NK-92 treated with Interleukin-12 subunit alpha and Interleukin-12 subunit beta, amount 100 ng/mL, for 24 hours (cell line): ENCODE data around the gene SHKBP1.
"Not testable (repeated sequence)": the region's sequence is repeated elsewhere in the genome, so short reads cannot be mapped to it uniquely, and the experiment has no call there.

Experiments
- DNase-seq: peaks from one replicate; lab custom pipeline; 2025; lab: John Stamatoyannopoulos, UW

The SHKBP1 gene, protein sequence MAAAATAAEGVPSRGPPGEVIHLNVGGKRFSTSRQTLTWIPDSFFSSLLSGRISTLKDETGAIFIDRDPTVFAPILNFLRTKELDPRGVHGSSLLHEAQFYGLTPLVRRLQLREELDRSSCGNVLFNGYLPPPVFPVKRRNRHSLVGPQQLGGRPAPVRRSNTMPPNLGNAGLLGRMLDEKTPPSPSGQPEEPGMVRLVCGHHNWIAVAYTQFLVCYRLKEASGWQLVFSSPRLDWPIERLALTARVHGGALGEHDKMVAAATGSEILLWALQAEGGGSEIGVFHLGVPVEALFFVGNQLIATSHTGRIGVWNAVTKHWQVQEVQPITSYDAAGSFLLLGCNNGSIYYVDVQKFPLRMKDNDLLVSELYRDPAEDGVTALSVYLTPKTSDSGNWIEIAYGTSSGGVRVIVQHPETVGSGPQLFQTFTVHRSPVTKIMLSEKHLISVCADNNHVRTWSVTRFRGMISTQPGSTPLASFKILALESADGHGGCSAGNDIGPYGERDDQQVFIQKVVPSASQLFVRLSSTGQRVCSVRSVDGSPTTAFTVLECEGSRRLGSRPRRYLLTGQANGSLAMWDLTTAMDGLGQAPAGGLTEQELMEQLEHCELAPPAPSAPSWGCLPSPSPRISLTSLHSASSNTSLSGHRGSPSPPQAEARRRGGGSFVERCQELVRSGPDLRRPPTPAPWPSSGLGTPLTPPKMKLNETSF

DNA sequence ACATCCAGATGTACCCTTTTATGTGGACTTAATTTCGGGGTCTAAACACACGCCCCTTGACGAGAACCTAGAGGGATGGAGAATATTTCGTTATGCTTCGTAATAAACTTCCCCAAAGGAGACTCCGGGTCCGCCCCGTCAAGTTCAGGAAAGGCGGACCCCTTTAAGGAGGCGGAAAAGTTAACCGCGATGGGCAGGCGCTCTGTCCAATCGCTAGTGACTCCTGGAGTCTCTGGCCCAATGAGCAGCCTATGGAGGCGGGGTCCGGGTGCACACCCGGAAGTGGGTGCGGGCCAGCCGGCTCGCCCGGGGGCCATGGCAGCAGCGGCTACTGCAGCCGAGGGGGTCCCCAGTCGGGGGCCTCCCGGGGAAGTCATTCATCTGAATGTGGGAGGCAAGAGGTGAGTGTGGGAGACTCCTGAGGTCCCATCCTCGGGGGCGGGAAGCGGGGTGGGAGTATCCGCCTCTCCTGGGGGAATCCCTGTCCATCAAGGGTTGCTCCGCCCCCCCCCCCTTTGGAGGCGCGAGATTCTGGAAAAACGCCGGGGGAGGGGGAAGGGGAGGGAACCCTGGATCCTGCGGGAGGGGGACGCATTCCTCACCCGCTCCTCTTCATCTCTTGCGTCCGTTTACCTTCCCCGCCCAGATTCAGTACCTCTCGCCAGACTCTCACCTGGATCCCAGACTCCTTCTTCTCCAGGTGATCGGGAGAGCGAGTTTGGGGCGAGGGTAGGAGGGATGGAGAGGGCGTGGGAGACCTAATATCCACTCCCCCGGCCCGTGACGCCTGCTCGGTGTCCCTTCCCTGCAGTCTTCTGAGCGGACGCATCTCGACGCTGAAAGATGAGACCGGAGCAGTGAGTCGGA lies at the start of gene SHKBP1:
TSS of gene SHKBP1 (plus strand) at position 289 of the 867 bp plus-strand sequence. CDS start at position 316, 27 bp downstream.
- peak; percentile 82 for DNase-seq

DNA sequence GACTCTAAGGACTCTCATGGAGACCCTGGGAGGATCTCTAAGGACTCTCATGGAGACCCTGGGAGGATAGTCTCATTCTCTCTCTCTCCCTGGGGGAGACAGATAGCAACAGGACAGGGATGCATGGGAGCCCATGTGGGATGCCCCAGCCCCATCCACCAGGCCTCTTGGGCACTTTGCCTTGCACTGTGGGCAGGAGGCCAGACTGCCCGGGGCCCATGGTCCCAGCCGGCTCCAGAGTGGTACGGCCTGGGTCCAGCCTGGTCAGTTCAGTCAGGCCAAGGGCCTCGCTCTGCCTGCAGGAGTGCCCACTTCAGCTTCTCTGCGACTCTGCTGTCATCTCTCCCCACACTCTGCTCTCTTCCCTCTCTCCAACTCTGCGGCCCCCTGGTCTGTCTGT lies 48.6 kb upstream of the SHKBP1 start:
- no peak for DNase-seq

DNA sequence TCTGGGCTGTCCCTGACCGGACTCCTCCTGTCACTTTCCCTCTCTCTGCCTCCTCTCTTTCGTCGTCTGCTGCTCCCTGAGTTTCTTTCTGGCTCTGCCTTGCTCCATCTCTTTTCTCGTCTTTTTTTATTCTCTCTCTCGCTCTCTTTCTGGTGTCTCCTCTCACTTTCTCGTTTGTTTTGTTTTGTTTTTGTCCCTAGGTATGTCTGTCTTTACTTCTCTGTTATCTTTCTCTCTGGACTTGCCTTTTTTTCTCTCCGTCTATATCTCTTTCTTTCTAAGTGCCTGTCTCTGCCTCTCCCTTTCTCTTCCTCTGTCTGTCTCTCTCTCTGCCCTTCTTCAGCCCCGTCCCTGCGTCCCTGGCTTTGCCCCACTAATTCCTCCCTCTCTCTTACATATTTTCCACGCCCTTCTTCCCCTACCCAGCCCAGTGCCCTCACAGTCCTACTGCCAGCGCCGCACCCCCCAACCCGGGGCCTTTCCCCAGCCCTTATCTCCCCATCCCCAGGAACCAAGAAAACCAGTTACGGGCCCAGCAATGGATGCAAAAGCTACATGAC lies 48.1 kb upstream of the SHKBP1 start:
- DNase-seq = no peak

DNA sequence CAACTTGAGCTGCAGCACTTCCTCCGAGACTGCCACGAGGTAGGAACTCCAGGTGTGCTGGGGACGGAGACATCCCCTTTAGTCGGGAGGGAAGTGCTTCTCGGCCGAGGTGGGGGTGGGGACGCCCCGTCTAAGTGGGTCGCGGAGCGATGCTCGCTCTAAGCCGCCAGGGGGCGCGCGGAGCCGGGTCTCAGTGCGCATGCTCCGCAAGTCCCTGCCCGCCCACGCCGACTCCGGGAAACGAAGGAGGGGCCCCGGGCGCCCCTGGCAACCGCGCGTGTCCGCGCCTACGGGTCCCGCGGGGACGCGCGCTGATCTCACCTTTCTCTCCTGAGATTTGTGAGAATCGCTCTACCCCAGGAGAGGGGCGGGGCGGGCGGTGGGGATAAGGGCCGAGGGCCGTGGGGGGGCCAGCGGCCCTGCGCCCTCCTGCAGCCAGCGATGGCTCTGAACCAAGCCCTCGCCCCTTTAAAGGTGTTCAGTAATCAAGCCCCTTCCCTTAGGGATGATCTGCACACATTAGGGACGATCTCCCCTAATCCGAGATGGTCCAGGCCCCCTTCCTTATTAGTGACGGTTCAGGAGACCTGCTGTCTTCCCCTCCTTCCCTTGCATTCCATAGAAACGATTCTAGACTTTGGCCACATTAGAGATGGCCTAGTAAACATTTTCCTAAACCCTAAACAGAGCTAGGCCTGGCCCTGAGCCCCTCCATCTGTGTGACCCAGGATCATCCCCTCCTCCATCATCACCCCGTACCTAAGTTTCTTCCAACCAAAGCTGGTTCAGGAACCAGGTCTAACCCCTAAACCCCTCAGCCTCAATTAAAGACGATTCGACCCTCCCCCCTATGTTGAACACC lies 47.3 kb upstream of the SHKBP1 start:
- DNase-seq = peak; percentile 77

DNA sequence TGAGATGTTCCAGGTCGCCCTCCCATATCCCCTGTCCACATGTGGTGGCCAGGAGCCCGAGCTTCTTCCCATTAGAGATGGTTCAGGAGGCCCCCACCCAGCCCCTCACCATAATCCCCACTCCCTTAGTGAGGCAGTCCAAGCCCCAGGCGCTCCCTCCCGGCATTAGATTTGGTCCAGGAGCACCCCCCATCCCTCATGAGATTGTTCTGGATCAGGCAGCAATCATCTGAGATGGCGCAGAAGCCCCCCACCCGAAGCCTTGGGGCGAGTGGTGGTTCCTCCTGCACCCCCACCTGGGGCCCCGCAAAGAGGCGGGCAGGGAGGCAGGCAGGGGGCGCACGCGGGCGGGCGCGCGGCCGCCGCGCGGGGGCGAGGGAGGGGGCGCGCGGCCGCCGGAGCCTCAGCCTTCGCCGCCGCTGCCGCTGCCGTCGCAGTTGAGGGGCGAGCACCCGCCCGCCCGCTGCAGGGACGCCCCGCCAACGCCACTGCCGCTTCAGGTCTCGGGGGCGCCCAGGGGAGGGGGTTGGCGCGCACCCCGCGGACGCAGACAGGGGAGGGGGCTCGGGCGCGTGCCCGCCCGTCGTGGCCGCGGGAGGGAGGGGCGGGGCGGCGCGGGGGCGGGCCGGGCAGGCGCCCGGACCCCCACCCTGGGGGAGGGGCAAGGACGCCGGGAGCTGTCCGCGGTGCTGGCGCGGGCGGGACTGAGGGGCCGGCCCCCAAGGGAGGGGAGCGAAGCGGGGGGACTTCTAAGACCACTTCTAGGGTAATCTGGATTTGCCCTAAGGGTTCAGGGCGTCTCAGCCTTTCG lies 46.4 kb upstream of the SHKBP1 start:
- DNase-seq = no peak

DNA sequence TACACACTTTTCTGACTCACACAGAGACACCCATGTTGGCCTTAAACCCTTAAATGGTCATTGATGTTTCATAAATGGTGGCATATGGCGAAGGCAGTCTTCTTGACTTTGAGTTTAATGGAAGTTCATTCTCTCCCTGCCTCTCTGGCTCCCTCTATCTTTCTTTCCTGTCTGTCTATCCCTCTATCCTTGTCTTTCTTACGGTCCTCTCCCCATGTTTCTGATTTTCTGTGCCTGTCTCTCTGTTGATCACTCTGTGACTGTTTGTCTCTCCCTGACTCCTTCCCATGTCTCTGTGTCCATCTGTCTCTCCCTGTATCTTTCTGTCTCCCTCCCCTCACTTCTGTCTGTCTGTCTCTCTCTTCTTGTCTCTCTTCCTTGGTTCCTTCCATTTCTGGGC lies 43.2 kb upstream of the SHKBP1 start:
- DNase-seq = no peak

DNA sequence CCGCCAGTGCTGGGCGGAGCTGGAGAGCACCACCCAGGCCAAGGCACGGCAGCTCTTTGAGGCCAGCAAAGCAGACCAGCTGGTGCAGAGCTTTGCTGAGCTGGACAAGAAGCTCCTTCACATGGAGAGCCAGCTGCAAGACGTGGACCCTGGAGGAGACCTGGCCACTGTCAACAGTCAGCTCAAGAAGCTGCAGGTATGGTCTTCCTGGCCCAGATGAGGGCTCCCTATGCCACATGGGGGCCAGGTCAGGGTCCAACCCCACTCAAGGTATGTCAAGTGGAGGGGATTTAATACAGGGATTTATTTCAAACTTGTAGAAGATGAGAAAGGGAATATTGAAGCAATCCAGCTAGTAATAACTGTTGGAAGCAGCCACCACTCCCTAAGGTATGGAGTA lies 42.5 kb upstream of the SHKBP1 start:
- no peak for DNase-seq

DNA sequence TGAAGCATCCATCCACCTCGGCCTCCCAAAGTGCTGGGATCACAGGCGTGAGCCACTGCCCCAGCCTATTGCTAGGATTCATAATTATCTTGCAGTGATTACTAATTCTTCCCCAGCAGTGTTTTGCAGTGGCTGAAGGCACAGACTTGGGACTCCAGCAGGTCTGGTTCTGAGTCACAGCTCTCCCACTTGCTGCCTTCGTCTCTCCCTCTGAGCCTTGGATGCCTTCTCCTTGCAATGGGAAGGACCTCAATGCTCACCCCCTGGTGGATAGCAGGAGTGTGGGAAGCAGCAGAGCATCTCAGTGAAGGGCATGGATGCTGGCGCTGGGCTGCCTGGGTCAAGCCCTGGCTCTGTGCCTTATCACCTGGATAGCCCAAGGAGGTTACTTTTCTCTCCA lies 37.6 kb upstream of the SHKBP1 start:
- DNase-seq = no peak

DNA sequence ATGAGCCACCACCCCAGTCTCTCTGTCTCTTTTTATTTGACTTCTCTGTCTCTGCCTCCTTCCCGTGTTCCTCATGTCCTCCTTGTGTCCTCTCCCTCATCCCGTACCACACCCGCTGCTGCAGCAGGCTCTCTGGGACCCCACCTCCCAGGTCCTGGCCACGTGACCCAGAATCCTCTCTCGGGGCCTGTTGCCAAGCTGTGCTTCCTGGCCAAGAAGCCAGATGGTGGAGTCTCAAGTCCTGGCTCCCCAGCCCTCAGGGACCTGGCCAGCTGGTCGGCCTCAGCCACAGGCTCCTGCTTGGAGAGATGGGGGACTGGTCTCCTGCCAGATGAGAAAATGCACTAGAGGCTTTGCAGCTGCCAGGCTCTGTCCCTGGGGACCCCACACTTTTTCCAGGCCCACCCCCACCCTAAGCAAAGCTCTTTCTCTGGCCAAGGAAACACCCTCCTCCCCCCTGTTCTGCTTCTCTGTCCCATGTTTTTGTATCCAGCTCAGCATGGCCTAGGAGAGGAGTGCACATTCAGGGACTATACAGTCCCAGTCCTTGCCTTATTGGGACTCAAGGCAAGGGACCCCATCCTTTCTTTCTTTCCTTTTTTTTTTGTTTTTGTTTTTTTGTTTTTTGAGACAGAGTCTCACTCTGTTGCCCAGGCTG lies 34.3 kb upstream of the SHKBP1 start:
- no peak for DNase-seq

DNA sequence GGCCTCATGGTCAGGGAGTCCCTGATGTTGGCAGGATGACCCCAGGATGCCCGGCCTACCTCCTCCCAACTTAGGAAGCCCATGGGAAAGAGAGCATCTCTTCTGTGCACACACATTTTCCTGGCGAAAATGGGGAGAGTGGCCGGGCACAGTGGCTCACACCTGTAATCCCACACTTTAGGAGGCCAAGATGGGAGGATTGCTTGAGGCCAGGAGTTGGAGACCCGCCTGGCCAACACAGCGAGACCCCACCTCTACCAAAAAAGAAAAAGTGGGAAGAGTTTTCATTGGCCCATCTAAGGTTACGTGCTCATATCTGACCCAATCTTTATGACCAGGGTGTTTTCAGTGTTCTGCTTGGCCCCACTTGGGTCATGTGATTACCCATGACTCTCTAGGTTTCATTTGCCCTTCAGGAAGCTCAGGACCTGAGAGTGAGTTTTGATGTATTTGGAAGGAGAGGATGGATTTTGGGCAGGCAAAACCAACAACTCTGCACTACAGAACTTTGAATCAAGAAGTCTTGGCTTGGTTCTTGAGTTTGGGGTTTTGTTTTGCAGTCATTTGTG lies 33.6 kb upstream of the SHKBP1 start:
- no peak for DNase-seq

DNA sequence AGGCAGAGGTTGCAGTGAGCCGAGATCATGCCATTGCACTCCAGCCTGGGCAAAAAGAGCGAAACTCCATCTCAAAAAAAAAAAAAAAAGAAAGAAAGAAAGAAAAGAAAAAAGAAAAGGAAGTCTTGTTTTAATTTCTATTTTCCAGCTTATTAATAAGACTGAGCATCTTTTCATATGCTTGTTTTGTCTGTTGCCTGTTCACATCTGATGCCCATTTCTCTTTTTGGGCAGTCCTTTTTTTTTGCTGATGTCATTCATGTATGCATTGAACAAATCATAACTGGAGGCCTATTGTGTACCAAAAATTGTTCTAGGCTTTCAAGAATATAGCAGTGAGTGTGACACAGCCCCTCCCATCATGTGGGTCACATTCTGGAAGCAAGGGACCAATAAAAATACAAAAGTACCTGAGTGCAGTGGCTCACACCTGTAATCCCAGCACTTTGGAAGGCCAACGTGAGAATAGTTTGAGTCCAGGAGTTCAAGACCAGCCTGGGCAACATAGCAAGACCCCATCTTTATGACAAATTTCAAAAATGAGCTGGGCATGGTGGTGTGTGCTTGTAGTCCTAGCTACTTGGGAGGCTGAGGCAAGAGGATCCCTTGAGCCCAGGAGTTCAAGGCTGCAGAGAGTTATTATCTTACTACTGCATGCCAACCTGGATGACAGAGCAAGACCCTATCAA lies 30.4 kb upstream of the SHKBP1 start:
- DNase-seq = not testable (repeated sequence)

DNA sequence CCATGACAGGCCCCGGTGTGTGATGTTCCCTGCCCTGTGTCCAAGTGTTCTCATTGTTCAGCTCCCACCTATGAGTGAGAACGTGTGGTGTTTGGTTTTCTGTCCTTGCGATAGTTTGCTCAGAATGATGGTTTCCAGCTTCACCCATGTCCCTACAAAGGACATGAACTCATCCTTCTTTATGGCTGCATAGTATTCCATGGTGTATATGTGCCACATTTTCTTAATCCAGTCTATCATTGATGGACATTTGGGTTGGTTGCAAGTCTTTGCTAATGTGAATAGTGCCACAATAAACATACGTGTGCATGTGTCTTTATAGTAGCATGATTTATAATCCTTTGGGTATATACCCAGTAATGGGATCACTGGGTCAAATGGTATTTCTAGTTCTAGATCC lies 29.5 kb upstream of the SHKBP1 start:
- DNase-seq = not testable (repeated sequence)

DNA sequence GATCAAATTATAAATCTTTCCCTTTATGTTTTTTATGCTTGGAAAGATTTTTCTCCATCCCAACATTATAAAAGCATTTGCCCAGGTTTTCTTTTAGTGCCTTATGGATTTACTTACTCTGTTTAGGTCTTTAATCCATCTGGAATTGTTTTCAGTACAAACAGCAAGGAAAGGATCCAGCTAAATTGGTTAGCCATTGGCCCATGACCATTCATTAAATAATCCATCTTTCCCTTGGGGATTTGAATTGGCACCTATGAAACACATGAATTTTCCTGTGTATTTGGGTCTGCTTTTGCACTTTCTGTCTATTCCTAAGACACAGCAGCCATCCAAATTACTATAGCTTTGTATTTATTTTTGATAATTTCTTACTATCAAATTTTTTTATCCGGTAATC lies 28.8 kb upstream of the SHKBP1 start:
- DNase-seq = no peak

DNA sequence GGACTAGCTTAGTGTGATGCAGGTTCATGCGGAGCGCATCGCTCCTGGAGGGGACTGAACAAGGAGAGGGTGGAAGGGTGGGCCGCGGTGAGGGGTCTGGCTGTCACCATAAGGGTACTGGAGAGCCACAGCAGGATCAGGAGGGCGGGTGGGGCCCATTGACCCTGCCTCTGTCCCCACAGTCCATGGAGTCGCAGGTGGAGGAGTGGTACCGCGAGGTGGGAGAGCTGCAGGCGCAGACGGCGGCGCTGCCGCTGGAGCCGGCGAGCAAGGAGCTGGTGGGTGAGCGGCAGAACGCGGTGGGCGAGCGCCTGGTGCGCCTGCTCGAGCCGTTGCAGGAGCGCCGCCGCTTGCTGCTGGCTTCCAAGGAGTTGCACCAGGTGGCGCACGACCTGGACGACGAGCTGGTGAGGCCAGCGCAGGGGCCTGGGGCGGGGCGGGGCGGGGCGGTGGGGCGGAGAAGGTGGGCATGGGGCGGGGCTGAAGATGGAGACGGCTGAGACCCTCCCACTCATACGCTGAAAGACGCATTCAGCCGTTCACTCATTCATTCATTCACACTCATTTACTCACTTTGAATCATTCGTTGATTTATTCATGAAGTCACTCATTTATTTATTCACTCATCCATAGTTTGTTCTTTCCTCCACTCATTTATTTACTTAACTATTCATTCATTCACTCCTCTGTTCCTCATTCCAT lies 27.5 kb upstream of the SHKBP1 start:
- DNase-seq = no peak

DNA sequence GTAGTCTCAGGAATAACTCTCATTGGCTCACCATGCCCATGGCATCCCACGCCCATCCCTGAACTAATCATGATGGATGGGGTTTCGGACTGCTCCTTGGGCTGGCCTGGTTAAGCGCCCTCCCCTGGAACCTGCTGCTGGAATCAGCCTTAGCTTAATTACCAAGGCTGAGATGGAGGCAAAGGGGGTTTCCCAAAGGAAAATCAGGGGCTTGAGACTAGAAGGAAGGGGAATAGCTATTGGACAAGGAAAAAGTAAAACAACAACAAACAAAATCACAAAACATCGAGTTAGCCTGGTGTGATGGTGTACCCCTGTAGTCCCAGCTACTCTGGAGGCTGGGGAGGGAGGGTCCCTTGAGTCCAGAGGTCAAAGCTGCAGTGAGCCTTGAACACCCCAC lies 25.7 kb upstream of the SHKBP1 start:
- no peak for DNase-seq

DNA sequence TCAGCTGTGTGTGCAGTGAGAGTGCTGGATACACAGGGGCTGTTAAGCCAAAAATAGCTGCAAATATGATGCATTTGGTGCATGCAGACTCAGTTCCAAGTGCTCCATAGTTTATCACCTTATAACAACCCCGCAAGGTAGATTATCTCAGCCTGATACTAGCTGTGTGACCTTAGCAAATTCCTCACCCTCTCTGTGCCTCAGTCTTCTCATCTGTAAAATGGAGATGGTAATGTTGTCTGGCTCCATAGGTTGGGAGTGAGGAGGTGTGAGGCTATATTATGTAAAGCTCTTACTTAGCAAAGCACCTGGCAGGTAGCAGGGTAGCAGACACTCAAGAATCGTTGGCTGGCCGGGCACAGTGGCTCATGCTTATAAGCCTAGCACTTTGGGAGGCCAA lies 23.8 kb upstream of the SHKBP1 start:
- no peak for DNase-seq

DNA sequence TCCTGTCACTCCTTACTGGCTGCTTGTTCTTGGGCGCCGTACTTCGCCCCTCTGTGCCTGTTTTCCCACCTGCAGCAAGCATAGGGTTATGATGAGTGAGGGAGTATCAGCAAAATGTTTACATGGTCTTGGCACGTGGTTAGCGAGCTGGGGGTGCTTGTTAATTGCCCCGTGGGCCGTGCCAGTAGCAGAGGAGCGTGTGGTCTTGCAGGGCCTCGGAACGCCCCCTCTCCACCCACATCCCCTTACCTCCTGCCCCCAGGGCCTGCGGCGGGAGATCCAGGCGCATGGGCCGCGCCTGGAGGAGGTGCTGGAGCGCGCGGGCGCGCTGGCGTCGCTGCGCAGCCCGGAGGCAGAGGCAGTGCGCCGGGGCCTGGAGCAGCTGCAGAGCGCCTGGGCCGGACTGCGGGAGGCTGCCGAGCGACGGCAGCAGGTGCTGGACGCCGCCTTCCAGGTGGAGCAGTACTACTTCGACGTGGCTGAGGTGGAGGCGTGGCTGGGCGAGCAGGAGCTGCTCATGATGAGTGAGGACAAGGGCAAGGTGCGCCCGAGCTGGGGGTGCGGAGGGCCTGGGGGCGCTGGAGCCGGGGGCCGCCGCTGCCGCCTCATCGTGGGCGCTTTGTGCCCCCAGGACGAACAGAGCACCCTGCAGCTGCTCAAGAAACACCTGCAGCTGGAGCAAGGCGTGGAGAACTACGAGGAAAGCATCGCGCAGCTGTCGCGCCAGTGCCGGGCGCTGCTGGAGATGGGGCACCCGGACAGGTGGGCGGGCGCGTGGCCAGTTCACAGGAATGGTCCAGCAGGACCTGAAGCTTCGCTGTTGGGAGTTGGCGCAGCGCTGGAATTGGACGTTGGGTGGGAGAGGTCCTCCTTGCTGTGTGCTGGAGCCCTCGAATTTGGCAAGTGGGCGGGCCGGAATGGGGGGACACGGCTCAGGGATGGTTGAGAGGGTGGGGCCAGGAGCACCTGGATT lies 22.5 kb upstream of the SHKBP1 start:
- no peak for DNase-seq
